HL-60/S4 treated with phorbol 12-myristate 13-acetate at 8.2 ng/mL for 4 days and 3 days (cell line): ENCODE measurements around the gene SZRD1.

Experiments
- in situ Hi-C: fragments of 300-500 bp; cut with MboI; formaldehyde crosslinking; loops from 2 replicates; pipeline ENCODE4 v1.15.0; 2022; ENCODE audit warnings: low sequenced_read_pairs

The SZRD1 gene

GRCh38 chr1:16436946-16437474, 70.0 kb downstream of the SZRD1 start, which contains the start of gene SPATA21:
Gene SPATA21 (minus strand): TSS chr1:16437424. CDS start chr1:16431371, 6,053 bp downstream.
- in situ Hi-C loops: no loop called here

- in situ Hi-C loops: no loop called here
Measured at GRCh38 chr1:16438516-16438915, 71.5 kb downstream of the SZRD1 start.

- in situ Hi-C loops: no loop called here
Measured at GRCh38 chr1:16438924-16439323, 71.9 kb downstream of the SZRD1 start.

DNA sequence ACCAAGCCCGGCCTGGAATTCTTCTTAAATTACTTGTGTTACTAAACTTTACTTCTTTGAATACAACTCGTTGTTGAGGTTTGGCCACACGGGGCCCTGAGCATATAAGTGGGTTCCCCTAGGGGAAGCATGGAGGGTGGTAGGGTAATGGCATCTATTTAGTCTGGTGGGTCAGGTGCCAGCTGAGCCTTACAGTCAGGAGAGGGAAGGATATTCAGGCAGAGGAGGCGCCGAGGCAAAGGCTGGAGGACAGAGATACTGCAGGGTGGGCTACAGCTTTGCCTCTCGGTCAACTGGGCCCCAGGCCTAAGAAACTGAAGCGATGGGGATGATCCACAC, 73.1 kb downstream of the SZRD1 start:
- in situ Hi-C loops: no loop called here

GRCh38 chr1:16440470-16441281, 73.6 kb downstream of the SZRD1 start, which contains the start of gene NECAP2:
Gene NECAP2 (plus strand): TSS chr1:16440724. CDS start chr1:16440762, 38 bp downstream.
- in situ Hi-C loops: no loop called here

- in situ Hi-C loops: no loop called here
Measured at GRCh38 chr1:16441282-16441665, 74.2 kb downstream of the SZRD1 start.

GRCh38 chr1:16442265-16442664, 75.2 kb downstream of the SZRD1 start:
- in situ Hi-C loops: no loop called here

DNA sequence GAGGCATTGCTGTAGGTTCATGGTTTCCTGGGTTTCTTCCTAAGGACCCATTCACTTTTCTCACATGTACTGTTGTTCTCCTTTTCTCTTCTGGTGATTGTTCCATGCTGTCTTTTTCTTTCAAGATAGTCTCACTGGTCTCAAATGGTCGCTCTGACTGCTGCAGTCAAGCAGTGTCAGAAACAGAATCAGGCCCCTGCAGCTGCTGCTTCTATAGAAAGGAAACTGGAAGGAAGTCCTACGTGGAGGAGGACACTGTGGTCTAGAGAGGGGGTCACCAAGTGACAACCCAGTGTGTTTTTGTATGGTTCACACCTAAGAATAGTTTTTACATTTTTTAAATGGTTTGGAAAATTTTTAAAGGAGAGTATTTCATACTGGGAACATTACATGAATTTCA, 75.9 kb downstream of the SZRD1 start:
- in situ Hi-C loops: no loop called here

DNA sequence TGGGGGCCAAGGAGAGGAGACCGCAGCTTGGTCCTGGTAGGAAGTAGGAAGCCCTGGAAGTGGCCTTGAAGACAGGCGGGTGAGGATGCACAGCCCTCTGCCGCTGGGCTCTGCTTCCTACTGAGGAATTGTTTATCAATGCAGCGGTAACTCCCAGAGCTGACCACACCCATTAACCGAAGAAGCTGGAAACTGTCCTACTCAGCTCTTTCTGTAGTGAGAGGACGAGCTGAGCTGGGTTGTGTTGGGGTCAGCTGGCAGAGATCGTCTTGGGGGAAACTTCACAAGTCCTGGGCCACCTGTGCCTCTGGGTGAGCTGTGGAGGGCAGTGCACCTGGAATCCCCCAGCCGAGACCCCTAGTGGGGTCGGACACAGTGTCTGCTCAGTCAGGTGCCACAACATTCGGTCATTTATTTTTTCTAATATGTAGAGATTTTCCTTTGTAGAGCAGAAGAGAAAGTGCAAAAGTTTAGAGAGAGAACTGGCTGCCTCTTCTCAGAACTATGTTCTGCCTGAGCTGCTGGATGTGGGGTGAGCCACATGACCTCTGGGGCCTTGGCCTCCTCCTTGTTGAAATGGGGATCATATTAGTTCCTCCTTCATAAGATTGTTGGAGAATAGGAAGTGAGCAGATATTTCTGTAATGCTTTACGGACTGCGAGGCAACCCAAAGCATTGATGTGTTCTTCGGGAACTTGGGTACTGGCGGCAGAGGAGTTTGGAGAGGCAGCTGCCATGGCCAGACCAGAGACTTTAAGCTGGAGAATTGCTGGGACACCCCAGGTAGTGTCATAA, 77.1 kb downstream of the SZRD1 start:
- in situ Hi-C loops: no loop called here

DNA sequence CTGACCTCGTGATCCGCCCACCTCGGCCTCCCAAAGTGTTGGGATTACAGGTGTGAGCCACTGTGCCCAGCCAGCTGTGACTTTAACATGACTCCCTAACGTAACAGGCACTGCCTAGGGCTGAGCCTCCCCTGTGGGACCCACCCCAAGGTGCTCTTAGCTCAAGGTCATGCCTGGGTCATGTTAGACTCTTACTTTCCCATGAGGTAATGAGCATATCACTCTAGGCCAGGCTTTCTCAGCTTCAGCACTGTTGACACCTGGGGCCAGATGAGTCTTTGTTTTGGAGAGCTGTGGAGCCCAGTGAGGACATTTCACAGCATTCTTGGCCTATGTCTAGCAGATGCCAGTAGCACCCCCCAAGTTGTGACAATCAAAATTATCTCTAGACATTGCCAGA, 78.0 kb downstream of the SZRD1 start:
- in situ Hi-C loops: no loop called here

DNA sequence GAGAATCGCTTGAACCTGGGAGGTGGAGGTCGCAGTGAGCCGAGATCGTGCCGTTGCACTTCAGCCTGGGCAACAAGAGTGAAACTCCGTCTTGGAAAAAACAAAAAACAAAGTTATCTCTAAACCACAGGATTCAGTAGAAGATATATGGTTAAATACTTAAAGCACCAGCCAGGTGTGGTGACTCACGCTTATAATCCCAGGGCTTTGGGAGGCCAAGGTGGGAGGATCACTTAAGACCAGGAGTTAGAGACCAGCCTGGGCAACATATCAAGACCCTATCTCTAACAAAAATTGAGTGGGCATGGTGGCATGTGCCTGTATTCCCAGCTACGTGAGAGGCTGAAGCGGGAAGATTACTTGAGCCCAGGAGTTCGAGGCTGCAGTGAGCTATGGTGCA, 79.1 kb downstream of the SZRD1 start:
- in situ Hi-C loops: no loop called here

DNA sequence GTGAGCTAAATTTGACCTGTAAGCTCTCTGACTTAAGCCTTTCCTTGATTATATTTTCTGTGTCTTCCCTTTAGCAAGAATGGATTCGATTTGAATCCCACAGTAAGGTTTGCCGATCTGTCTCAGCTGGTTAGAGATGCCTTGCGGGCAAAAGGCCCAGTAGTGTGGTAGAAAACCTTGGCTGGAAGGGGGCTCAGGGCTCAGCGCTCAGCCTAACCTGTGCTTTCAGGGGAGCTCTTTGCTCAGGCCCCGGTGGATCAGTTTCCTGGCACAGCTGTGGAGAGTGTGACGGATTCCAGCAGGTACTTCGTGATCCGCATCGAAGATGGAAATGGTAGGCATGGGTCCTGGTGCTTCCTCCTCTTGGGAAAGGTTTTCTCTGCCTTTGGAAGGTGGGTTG, 80.6 kb downstream of the SZRD1 start:
- in situ Hi-C loops: no loop called here
